ENCODE data around the gene C16orf92.

Gene C16orf92

DNA sequence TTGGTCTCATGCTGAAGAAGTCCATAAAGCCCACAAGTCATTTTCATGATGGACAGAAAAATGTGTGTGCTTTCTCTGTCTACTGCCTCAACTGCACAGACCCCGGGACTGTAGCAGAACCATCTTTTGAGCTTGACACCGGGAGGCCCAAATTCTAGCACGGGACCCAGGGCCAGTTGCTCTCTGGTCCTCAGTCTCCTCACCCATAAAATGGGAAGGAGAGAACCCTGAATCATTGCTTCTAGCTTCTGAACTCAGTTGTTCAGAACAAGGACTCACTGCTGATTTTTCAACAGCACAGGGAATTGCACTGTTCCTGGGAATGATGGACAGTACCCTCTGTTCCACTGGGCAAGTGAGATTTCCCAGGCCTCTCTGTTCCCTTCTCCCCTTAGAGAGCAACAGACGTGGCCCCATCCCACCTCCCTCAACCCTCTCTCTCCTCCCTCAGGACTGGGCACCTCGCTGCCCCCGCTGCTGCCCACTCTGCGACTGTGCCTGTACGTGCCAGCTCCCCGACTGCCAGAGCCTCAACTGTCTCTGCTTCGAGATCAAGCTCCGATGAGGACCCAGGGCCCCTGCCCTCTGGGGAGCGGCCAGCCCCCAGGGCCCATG is 40.4 kb downstream of the C16orf92 start:
- DNase-seq = no peak

DNA sequence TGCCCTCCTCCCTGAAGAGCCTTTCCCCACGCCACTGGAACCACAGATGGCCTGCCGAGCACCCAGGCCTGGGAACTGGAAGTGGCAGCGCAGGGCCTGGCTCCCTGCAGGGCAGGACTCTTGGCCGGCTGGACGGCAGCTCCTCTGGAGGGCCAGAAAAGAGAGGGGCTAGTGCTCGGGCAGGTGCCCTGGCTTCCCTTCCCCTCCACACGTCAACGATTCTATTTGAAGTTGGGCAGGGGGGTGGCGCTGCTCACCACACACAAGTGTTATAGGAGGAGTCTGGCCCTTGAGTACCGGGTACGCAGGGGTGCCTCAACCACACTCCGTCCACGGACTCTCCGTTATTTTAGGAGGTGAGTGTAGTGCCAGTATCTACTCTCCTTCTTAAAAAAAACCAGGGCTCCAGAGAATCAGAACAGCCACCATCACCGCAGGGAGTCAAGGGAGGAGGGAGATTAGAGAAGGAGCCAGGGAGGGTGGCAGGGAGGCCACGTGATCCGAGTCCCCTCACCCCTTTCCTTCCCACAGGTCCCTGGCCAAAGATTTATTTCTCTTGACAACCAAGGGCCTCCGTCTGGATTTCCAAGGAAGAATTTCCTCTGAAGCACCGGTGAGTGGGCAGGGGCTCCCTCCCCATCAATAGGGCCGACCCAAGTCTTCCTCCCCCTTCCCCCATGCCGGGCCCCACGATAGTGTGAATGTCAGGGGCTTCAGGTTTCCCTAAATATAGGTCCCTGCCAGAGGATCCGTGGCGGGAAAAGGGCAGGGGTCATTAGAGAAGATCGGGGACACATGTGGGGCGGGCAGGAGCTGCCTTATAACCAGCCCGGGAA is 41.1 kb downstream of the C16orf92 start:
- DNase-seq = no peak

DNA sequence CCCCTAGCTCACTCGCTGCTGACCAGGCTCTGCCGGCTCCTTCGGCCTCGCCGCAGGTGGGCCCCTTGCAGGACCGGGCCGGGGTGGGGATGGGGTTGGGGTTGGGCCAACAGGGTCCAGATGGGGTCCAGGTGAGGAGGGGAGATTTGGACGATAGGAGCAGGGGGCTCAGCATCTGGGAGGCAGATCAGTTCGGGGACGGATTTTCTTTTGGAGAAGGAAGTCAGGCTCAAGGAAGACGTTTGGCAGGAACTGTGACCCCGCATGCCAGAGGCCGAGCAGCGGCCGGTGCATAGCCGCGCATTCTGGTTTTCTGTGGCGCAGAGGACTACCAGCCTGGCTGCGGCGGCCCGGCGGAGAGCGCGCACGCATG is 41.7 kb downstream of the C16orf92 start:
- no peak for DNase-seq

GRCh38 chr16:30065102-30065942 is 42.3 kb downstream of the C16orf92 start, which contains the start of gene ALDOA:
Gene ALDOA (plus strand): TSS chr16:30065760. CDS start chr16:30066898, 1,138 bp downstream.
- peak; percentile 96 for DNase-seq

- DNase-seq = no peak
Observed at GRCh38 chr16:30065943-30066760, 43.2 kb downstream of the C16orf92 start.

- DNase-seq = no peak
Observed at GRCh38 chr16:30066761-30067583, 44.0 kb downstream of the C16orf92 start.

DNA sequence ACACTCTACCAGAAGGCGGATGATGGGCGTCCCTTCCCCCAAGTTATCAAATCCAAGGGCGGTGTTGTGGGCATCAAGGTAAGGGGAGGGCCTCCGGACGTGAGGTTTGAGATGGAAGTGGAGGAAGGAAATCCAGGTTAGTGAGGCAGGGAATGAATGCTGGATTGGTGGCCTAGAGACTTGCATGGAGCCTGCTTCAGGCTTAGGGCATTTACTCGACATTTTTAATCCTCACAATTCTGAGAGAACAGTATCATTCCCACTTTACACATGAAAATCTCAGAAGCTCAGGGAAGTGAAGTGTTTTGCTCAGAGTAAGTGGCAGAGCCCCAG is 44.6 kb downstream of the C16orf92 start:
- no peak for DNase-seq

DNA sequence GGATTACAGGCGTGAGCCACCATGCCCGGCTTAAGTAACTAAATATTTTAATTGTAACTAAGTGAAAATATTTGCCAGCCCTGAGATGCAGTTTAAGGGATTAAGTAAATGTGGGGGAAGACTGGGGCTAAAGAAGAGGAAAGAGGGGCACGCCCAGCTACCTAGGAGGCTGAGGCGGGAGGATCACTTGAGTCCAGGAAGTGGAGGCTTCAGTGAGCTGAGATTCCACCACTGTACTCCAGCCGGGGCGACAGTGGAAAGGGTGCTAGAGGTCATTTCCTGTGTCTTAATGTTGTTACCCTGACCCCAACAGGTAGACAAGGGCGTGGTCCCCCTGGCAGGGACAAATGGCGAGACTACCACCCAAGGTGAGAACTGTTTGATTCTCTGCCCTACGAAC is 45.3 kb downstream of the C16orf92 start:
- DNase-seq = no peak

DNA sequence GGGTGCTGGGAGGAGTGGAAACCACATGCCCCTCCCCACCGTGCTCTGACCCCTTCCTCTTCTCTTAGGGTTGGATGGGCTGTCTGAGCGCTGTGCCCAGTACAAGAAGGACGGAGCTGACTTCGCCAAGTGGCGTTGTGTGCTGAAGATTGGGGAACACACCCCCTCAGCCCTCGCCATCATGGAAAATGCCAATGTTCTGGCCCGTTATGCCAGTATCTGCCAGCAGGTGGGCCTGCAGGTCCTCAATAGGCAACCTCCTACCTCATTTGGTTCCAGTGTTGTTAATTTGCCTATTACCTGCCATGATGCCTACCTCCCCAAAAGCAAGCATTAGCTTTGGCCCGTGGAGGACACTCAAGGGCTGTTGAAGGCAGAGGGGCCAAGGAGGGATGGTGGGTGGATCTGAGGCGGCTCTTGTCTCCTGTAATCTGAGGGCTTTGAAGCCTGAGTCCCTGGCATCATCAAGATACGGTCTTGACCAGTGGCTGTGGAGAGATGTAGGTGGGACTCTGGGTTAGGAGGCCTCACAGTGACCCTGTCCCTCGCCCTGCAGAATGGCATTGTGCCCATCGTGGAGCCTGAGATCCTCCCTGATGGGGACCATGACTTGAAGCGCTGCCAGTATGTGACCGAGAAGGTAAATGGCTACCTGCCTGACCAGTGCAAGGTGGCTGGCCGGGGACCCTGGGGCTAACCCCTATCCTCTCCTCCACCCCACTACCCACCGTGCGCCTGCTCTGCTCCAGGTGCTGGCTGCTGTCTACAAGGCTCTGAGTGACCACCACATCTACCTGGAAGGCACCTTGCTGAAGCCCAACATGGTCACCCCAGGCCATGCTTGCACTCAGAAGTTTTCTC is 46.0 kb downstream of the C16orf92 start:
- DNase-seq = no peak

DNA sequence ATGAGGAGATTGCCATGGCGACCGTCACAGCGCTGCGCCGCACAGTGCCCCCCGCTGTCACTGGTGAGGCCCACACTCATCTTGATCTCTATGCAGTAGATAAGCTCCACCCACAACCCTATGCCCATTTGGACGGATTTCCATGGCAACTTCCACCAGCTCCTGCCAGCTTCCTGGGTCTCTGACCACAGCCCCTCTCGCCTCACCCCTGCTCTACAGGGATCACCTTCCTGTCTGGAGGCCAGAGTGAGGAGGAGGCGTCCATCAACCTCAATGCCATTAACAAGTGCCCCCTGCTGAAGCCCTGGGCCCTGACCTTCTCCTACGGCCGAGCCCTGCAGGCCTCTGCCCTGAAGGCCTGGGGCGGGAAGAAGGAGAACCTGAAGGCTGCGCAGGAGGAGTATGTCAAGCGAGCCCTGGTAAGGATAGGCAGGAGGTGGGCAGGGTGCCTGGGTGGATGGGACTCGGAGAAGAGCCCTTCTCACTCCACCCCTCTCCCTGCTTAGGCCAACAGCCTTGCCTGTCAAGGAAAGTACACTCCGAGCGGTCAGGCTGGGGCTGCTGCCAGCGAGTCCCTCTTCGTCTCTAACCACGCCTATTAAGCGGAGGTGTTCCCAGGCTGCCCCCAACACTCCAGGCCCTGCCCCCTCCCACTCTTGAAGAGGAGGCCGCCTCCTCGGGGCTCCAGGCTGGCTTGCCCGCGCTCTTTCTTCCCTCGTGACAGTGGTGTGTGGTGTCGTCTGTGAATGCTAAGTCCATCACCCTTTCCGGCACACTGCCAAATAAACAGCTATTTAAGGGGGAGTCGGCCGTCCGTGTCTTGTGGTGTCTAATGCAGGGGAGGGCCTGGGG is 46.8 kb downstream of the C16orf92 start:
- DNase-seq = no peak

- DNase-seq = no peak
Observed at GRCh38 chr16:30070490-30070889, 47.5 kb downstream of the C16orf92 start.

Measured in amniotic stem cell (primary cell).